NCI-H510A (cell line): ENCODE data around the gene CTIF.

Source experiments
- DNase-seq: peaks from one replicate; lab custom pipeline; 2025; lab: John Stamatoyannopoulos, UW

CTIF gene

GRCh38 chr18:48902023-48902855 is 363.4 kb downstream of the CTIF start:
- DNase-seq: peak; percentile 61

GRCh38 chr18:48902856-48903601 is 364.2 kb downstream of the CTIF start:
- DNase-seq: no peak

- DNase-seq: no peak
Measured at GRCh38 chr18:48904091-48904490, 365.3 kb downstream of the CTIF start.

GRCh38 chr18:48904847-48905394 is 366.1 kb downstream of the CTIF start:
- no peak for DNase-seq

GRCh38 chr18:48905513-48905912 is 366.7 kb downstream of the CTIF start:
- no peak for DNase-seq

- no peak for DNase-seq
Measured at GRCh38 chr18:48908916-48909315, 370.1 kb downstream of the CTIF start.

GRCh38 chr18:48909721-48910120 is 370.9 kb downstream of the CTIF start:
- DNase-seq: no peak

- DNase-seq: no peak
Measured at GRCh38 chr18:48910972-48911545, 372.2 kb downstream of the CTIF start.
